Gastroesophageal sphincter (tissue), 4 donors: ENCODE data around the gene RPS5. TPM values are rescaled to one million over a fixed set of nuclear protein-coding genes. Genes with fewer than 3 reads are reported as not detected.
"Not testable (repeated sequence)": the region's sequence is repeated elsewhere in the genome, so short reads cannot be mapped to it uniquely, and the experiment has no call there.

ENCODE experiments used
- ATAC-seq: fragments of 150-250 bp; one replicate; pipeline ENCODE4 v1.9.1; 2016; ENCODE audit warnings: mild to moderate bottlenecking, moderate library complexity
- H3K27ac ChIP-seq, 4 donors: fragments of 200-600 bp; sonication (generic) in 3 of 4; 1 replicate in 3 of 4; 2 replicates in 1 of 4; pipeline ENCODE4 v1.5.1; 2016 to 2019
- H3K27me3 ChIP-seq: fragments of 200-600 bp; sonication (generic); one replicate; pipeline ENCODE4 v1.5.1; 2019
- H3K36me3 ChIP-seq, 2 donors: fragments of 200-600 bp; sonication (generic); one replicate each; pipeline ENCODE4 v1.5.1; 2019; ENCODE audit warnings: control low read depth in 1 of 2
- H3K4me1 ChIP-seq, 3 donors: fragments of 200-600 bp; sonication (generic); 1 replicate in 2 of 3; 2 replicates in 1 of 3; pipeline ENCODE4 v1.5.1; 2016 to 2019; ENCODE audit warnings: control low read depth in 2 of 3
- H3K4me3 ChIP-seq, 2 donors: fragments of 200-600 bp; sonication (generic); one replicate each; pipeline ENCODE4 v1.5.1; 2019; ENCODE audit warnings: mild to moderate bottlenecking in 1 of 2, moderate library complexity in 1 of 2
- H3K9me3 ChIP-seq, 3 donors: fragments of 200-600 bp; sonication (generic); one replicate each; pipeline ENCODE4 v1.5.1; 2017 to 2019; ENCODE audit warnings: control low read depth in 2 of 3
- CTCF ChIP-seq, 4 experiments: fragments of 200-600 bp in 2 of 4; fragments of 450-650 bp in 2 of 4; sonication (generic) in 1 of 4; IDR thresholded peaks; one replicate each; pipeline ENCODE4 v1.5.1; 2017 to 2019; ENCODE audit warnings: antibody characterized with exemption in 4 of 4, mild to moderate bottlenecking in 2 of 4, moderate library complexity in 2 of 4
- EP300 ChIP-seq: sonication (generic); formaldehyde crosslinking; IDR thresholded peaks from one replicate; pipeline ENCODE4 v1.6.1; 2017; ENCODE audit warnings: antibody characterized with exemption, mild to moderate bottlenecking
- POLR2A ChIP-seq, 2 donors: fragments of 450-650 bp; IDR thresholded peaks; one replicate each; pipeline ENCODE4 v1.6.1; 2017; ENCODE audit warnings: antibody characterized with exemption in 2 of 2, mild to moderate bottlenecking in 2 of 2, moderate library complexity in 1 of 2
- POLR2AphosphoS5 ChIP-seq: sonication (generic); formaldehyde crosslinking; IDR thresholded peaks from one replicate; pipeline ENCODE4 v1.6.1; 2017; ENCODE audit warnings: antibody characterized with exemption
- WGBS, 2 donors: methylation state at CpG; one replicate each; pipeline ENCODE4 v1.1.5; 2018; ENCODE audit warnings: low coverage in 1 of 2; 5-methylcytosine and 5-hydroxymethylcytosine counted together
- small RNA-seq, 4 donors: library from RNA; depleted of rRNA; stranded (forward); fragments of <200 nt; gene quantifications; one replicate each; pipeline ENCODE3, GENCODE V24; 2016
- total RNA-seq, 4 donors: library from RNA; depleted of rRNA; stranded (reverse); fragments of >200 nt; gene quantifications; one replicate each; pipeline ENCODE4 v1.1.0, GENCODE V29; 2016

Gene RPS5
- total RNA-seq, 4 donors from 2014 or later = 841 to 2,040 (median 1,635) TPM

DNA sequence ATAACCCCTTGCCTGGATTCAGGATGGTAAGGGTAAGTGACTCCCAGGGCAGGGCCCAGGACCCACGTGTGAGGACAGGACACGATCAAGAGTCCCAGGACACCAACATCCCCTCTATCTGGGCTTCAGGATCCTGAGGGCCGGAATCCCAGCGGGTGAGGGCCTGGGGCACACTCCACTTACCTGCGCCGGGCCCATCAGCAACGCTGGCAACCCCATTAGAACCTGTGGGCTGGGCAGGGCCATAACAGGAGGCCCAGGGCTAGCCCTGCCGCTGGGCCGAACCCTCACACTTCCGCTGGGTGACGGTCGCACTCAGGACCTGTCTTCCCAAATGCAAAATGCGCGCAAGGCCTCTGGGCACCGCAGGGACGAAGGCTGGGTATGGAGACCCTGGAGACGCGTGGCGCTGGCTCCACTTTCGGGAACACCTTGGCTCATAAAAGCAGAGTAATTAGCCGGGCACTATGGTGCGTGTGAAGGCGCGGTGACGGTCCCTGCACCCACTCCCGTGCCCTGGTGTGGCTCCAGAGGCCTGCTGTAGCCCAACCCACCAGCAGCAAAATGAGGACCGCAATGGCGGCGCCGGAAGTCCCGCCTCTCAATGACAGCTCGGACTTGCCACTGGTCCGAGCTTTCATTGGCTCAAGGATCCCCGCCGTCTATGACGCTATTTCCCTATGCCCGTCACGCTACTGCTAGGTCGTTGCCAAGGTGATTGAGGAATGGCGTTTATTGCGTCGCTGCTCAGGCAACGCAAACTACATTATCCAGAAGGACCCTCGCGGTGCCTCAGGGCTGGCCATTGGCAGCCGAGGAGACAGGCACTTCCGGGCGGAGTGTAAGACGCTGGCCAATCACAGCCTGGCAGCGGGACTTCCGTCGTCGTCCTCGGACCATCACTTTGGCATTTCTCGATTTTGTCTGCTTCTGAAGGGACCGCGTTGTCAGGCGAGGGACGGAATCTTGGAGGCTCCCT, 52.8 kb downstream of the RPS5 start, which contains the start of gene ZNF132:
ZNF132 (minus strand) TSS at position 578 of the 979 bp plus-strand sequence; CDS start at position 246, 332 bp downstream.
- Histone ChIP-seq H3K36me3 (peaks cover 1 to 42% of the 10 kb centered on the region in 2 donors), H3K9me3 (peaks cover 0 to 49% (median 3%) of the 10 kb centered on the region in 3 donors), H3K27me3 (no peaks in the 10 kb centered on the region), H3K27ac (peak within 1 kb of the TSS; percentile 49 to 95 (median 82)), H3K4me1 (peaks cover 0 to 21% (median 10%) of the 10 kb centered on the region in 3 donors), H3K4me3 (peak within 1 kb of the TSS; percentile 60 to 76)
- WGBS, 2 donors = no CpG with 5 or more reads among the region's 59 CpGs
- peak; percentile 99 for ATAC-seq
- TF ChIP-seq POLR2A (IDR thresholded peaks at IDR 0.05) = peak; percentile 35 to 38
- TF ChIP-seq CTCF (IDR thresholded peaks at IDR 0.05) = no peak
- TF ChIP-seq POLR2AphosphoS5 = peak; percentile 67

- no peak for TF ChIP-seq CTCF (IDR thresholded peaks at IDR 0.05)
- no peak for TF ChIP-seq POLR2A (IDR thresholded peaks at IDR 0.05)
- no peak for TF ChIP-seq EP300
- TF ChIP-seq POLR2AphosphoS5 = no peak
- 38% methylated on average over 8 of the region's 31 CpGs; no CpG with 5 or more reads in 1 of the 2 donors for WGBS, 2 donors
- Histone ChIP-seq H3K27ac (peak overlapping the region; percentile 49 to 95 (median 82)), H3K9me3 (peaks cover 0 to 42% (median 1%) of the 10 kb centered on the region in 3 donors), H3K4me3 (peak overlapping the region; percentile 60 to 76), H3K4me1 (peaks cover 0 to 21% (median 10%) of the 10 kb centered on the region in 3 donors), H3K36me3 (peaks cover 0 to 35% of the 10 kb centered on the region in 2 donors), H3K27me3 (no peaks in the 10 kb centered on the region)
- peak; percentile 4 for ATAC-seq
Observed at GRCh38 chr19:58440556-58440955, 53.5 kb downstream of the RPS5 start.

GRCh38 chr19:58442986-58443385, 55.9 kb downstream of the RPS5 start:
- H3K27ac ChIP-seq, H3K27me3 ChIP-seq, ATAC-seq, H3K4me3 ChIP-seq: not testable (repeated sequence)
- peaks cover 0 to 18% (median 0%) of the 10 kb centered on the region in 3 donors for H3K9me3 ChIP-seq
- 83 to 87% methylated on average over 1 to 2 of the region's 7 CpGs for WGBS, 2 donors
- peaks cover 0 to 21% (median 10%) of the 10 kb centered on the region in 3 donors for H3K4me1 ChIP-seq
- peaks cover 0 to 10% of the 10 kb centered on the region in 2 donors for H3K36me3 ChIP-seq

Small RNA genes lying within 50 kb of the gene (small RNA-seq; reads per million reads assigned to genes)
- 0 reads per million in 4 donors for gene MIR4754
- gene RNA5SP473 = 0 to 4.9 (median 0.43) reads per million in 4 donors

Other genes starting within 250 kb of the RPS5 start
- gene ZNF329, start 236.5 kb upstream of the RPS5 start, total RNA-seq = 10 to 100 TPM in 2 of 4 donors, 1 to 10 TPM in 2; 8.4 to 14.8 (median 11.7) TPM
- 10 to 100 TPM; 17.0 to 23.5 (median 18.6) TPM for gene ZNF274, start 204.2 kb upstream of the RPS5 start, total RNA-seq
- 10 to 100 TPM; 25.4 to 54.6 (median 34.6) TPM for gene ZNF544, start 158.4 kb upstream of the RPS5 start, total RNA-seq
- gene ZNF8, start 108.3 kb upstream of the RPS5 start, total RNA-seq = 10 to 100 TPM in 2 of 4 donors, 1 to 10 TPM in 2; 5.6 to 11.6 (median 9.5) TPM
- gene ERVK3-1, start 81.9 kb upstream of the RPS5 start, total RNA-seq = 10 to 100 TPM; 31.7 to 67.2 (median 41.5) TPM
- gene ZSCAN22, start 60.3 kb upstream of the RPS5 start, total RNA-seq = 1 to 10 TPM; 2.4 to 4.8 (median 2.9) TPM
- 10 to 100 TPM in 1 of 4 donors, 1 to 10 TPM in 3; 2.3 to 20.7 (median 7.5) TPM for gene A1BG, start 33.8 kb upstream of the RPS5 start, total RNA-seq
- gene ZNF497, start 24.5 kb upstream of the RPS5 start, total RNA-seq = 1 to 10 TPM in 3 of 4 donors, under 1 TPM in 1; 0.77 to 2.2 (median 1.6) TPM
- gene ZNF837, start 6.2 kb upstream of the RPS5 start, total RNA-seq = 1 to 10 TPM in 3 of 4 donors, under 1 TPM in 1; 0.99 to 3.7 (median 2.4) TPM
- 1 to 10 TPM in 1 of 4 donors, not detected in 3; 1.5 TPM for gene RNF225, start 8.4 kb downstream of the RPS5 start, total RNA-seq
- 10 to 100 TPM; 10.9 to 17.6 (median 12.6) TPM for gene ZNF584, start 21.4 kb downstream of the RPS5 start, total RNA-seq
- 1 to 10 TPM; 4.1 to 8.6 (median 6.2) TPM for gene ZNF132, start 52.9 kb downstream of the RPS5 start, total RNA-seq
- 10 to 100 TPM in 1 of 4 donors, 1 to 10 TPM in 3; 4.3 to 12.8 (median 8.6) TPM for gene ZNF324B, start 64.4 kb downstream of the RPS5 start, total RNA-seq
- gene ZNF324, start 79.8 kb downstream of the RPS5 start, total RNA-seq = 10 to 100 TPM; 10.3 to 20.7 (median 18.1) TPM
- 10 to 100 TPM; 11.2 to 25.4 (median 17.5) TPM for gene ZNF446, start 89.1 kb downstream of the RPS5 start, total RNA-seq
- gene SLC27A5, start 124.7 kb downstream of the RPS5 start, total RNA-seq = 1 to 10 TPM; 2.6 to 7.4 (median 5.5) TPM
- gene ZBTB45, start 132.5 kb downstream of the RPS5 start, total RNA-seq = 10 to 100 TPM in 3 of 4 donors, 1 to 10 TPM in 1; 9.8 to 14.0 (median 13.4) TPM
- gene TRIM28, start 156.8 kb downstream of the RPS5 start, total RNA-seq = 100 to 1,000 TPM; 171 to 274 (median 196) TPM
- gene CHMP2A, start 167.8 kb downstream of the RPS5 start, total RNA-seq = 100 to 1,000 TPM in 3 of 4 donors, 10 to 100 TPM in 1; 100.0 to 155 (median 126) TPM
- gene UBE2M, start 171.3 kb downstream of the RPS5 start, total RNA-seq = 10 to 100 TPM; 28.1 to 43.6 (median 37.8) TPM
- 10 to 100 TPM; 13.4 to 43.7 (median 22.4) TPM for gene MZF1, start 186.1 kb downstream of the RPS5 start, total RNA-seq